Lung (tissue), 12 donors: ENCODE results near the gene DNER. TPM values are rescaled to one million over a fixed set of nuclear protein-coding genes. Genes with fewer than 3 reads are reported as not detected.

ENCODE experiments used
- ATAC-seq: fragments of 200-7000 bp; cut with Tn5 transposase; one replicate; pipeline ENCODE4 v1.9.1; 2020; ENCODE audit warnings: moderate number of reproducible peaks; ENCODE audit not compliant: insufficient read depth, low FRiP score
- DNase-seq, 3 donors: peaks; one replicate each; pipeline ENCODE4 v3.0.0-alpha.2; 2013 to 2017
- H3K27ac ChIP-seq, 2 donors: one replicate each; pipeline ENCODE4 v1.5.1; 2013; ENCODE audit warnings: mild to moderate bottlenecking in 2 of 2, moderate library complexity in 2 of 2, control low read depth in 1 of 2, inconsistent platforms in 1 of 2, low read depth in 1 of 2, low read length in 1 of 2
- H3K27me3 ChIP-seq, 3 donors: one replicate each; pipeline ENCODE4 v1.5.1; 2013; ENCODE audit warnings: low read length in 2 of 3; ENCODE audit not compliant: control insufficient read depth in 3 of 3, insufficient read depth in 3 of 3
- H3K36me3 ChIP-seq, 4 donors: one replicate each; pipeline ENCODE4 v1.5.1; 2013; ENCODE audit warnings: low read length in 4 of 4, mild to moderate bottlenecking in 1 of 4, moderate library complexity in 1 of 4; ENCODE audit not compliant: control insufficient read depth in 4 of 4, insufficient read depth in 4 of 4
- H3K4me1 ChIP-seq, 5 donors: one replicate each; pipeline ENCODE4 v1.5.1; 2013; ENCODE audit warnings: low read length in 5 of 5, mild to moderate bottlenecking in 2 of 5, moderate library complexity in 1 of 5; ENCODE audit not compliant: control insufficient read depth in 5 of 5, insufficient read depth in 5 of 5
- H3K4me3 ChIP-seq: one replicate; pipeline ENCODE4 v1.5.1; 2013; ENCODE audit warnings: mild to moderate bottlenecking, control low read depth, moderate library complexity
- H3K9ac ChIP-seq, 2 donors: one replicate each; pipeline ENCODE4 v1.5.1; 2013; ENCODE audit warnings: low read length in 2 of 2, control low read depth in 1 of 2; ENCODE audit not compliant: insufficient read depth in 1 of 2
- H3K9me3 ChIP-seq, 4 donors: one replicate each; pipeline ENCODE4 v1.5.1; 2013; ENCODE audit warnings: low read length in 3 of 4, mild to moderate bottlenecking in 1 of 4, moderate library complexity in 1 of 4; ENCODE audit not compliant: control insufficient read depth in 4 of 4, insufficient read depth in 3 of 4
- WGBS, 2 donors: extraction: QIAGEN DNeasy Blood & Tissue Kit; methylation state at CpG; one replicate each; pipeline ENCODE4 v1.1.7; 2013; 5-methylcytosine and 5-hydroxymethylcytosine counted together
- polyA plus RNA-seq, 2 donors: library from polyadenylated mRNA; stranded (reverse); fragments of 200-250 nt; gene quantifications; one replicate each; pipeline ENCODE4 v1.2.1, GENCODE V29; 2013
- total RNA-seq, 2 donors: library from RNA; depleted of rRNA in 1 of 2; stranded (reverse); fragments of >200 nt in 1 of 2; gene quantifications; one replicate each; pipeline ENCODE4 v1.2.1, GENCODE V29; 2014 to 2021
- TF ChIP-seq, protein P1 (sequence below): IDR thresholded peaks from 2 replicates; pipeline ENCODE4 v1.5.1; 2012; ENCODE audit warnings: mild to moderate bottlenecking; ENCODE audit errors: control extremely low read depth, extremely low read depth
- donor health status: control.
- donor health status: control.
- donor health status: Bipolar disorder and iron deficiency.
- donor health status: healthy.
- donor health status: DM: yes; HTN: yes; CAD: no.

The DNER gene
- total and polyA plus RNA-seq, 4 donors = 0.63 to 5.8 (median 3.3) TPM

DNA sequence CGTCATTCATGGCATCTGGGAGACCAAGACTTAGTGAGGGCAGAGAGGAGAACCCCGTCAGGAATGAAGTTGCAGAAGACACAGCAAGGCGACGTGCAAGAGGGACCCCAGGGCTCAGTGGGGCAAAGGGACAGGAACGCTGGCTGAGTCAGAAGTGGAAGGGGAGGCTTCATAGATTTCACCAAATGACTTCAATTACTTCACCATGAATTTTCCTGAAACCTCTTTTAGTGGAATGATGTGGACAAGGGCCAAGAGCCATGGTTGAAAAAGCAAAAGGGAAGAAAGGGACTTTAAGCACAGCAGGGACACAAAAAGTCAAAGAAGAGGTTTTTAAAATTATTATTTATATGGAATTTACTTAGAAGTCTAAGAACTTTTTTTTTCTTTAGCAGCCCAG, 301.7 kb downstream of the DNER start:
- H3K9ac ChIP-seq = no peak overlapping the region
- no peaks in the 10 kb centered on the region for H3K27me3 ChIP-seq
- no peak for DNase-seq
- TF ChIP-seq, protein P1, sequence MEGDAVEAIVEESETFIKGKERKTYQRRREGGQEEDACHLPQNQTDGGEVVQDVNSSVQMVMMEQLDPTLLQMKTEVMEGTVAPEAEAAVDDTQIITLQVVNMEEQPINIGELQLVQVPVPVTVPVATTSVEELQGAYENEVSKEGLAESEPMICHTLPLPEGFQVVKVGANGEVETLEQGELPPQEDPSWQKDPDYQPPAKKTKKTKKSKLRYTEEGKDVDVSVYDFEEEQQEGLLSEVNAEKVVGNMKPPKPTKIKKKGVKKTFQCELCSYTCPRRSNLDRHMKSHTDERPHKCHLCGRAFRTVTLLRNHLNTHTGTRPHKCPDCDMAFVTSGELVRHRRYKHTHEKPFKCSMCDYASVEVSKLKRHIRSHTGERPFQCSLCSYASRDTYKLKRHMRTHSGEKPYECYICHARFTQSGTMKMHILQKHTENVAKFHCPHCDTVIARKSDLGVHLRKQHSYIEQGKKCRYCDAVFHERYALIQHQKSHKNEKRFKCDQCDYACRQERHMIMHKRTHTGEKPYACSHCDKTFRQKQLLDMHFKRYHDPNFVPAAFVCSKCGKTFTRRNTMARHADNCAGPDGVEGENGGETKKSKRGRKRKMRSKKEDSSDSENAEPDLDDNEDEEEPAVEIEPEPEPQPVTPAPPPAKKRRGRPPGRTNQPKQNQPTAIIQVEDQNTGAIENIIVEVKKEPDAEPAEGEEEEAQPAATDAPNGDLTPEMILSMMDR = no peak
- no peak for ATAC-seq
- H3K27ac ChIP-seq = no peak overlapping the region
- no peaks in the 10 kb centered on the region for H3K36me3 ChIP-seq
- no peak overlapping the region for H3K4me3 ChIP-seq
- no peaks in the 10 kb centered on the region for H3K9me3 ChIP-seq
- WGBS, 2 donors = 81 to 87% methylated on average over 5 of the region's 5 CpGs
- H3K4me1 ChIP-seq = peaks cover 8 to 38% (median 9%) of the 10 kb centered on the region in 5 donors

DNA sequence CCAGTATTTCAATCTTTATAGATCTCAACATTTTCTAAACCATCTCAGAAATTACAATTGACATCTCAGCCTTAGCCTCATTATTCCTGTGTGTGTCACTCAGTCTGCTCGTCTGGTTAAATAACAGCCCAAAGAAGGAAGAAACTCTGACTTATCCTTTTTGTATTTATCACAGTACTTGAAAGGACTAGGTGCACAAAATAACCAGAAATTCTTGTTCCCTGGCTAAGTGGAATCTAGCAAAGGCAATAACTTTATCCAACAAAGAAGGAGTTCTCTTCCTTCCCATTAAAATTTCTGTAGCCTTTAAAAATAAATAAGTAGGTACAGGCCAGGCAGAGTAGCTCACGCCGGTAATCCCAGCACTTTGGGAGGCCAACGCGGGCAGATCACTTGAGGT, 303.4 kb downstream of the DNER start:
- no peaks in the 10 kb centered on the region for H3K36me3 ChIP-seq
- H3K4me1 ChIP-seq = peaks cover 0 to 23% (median 9%) of the 10 kb centered on the region in 5 donors
- peak in 1 of 3 donors; percentile 45 for DNase-seq
- no peaks in the 10 kb centered on the region for H3K9me3 ChIP-seq
- no peak overlapping the region for H3K9ac ChIP-seq
- no peak overlapping the region for H3K4me3 ChIP-seq
- no peak overlapping the region for H3K27ac ChIP-seq
- 71 to 81% methylated on average over 5 of the region's 5 CpGs for WGBS, 2 donors
- TF ChIP-seq, protein P1 = no peak
- H3K27me3 ChIP-seq = no peaks in the 10 kb centered on the region
- ATAC-seq = no peak

DNA sequence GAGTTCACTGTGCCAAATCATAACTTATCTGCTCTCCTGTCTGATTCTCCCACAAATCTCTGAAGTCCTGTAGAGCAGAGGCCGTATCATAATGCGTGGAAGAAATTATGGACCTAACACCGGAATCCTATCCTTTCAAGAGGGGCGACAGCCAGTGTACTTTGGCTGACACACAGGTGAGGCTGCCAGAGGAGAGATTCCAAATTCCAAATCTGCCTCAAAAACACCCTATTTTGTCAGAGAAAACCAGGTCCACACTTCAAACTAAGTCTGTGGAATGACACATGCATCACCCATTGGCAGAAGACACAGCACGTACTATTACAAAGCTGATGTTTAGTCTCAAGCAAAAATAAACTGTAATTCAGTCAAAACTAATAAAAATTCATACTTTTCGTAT, 304.1 kb downstream of the DNER start:
- no peak overlapping the region for H3K9ac ChIP-seq

More for the DNA sequence above, 304.1 kb downstream of the DNER start:
- Histone ChIP-seq H3K36me3 (no peaks in the 10 kb centered on the region), H3K27ac (no peak overlapping the region), H3K4me3 (no peak overlapping the region), H3K9me3 (no peaks in the 10 kb centered on the region), H3K27me3 (no peaks in the 10 kb centered on the region), H3K4me1 (peaks cover 0 to 18% (median 8%) of the 10 kb centered on the region in 5 donors)
- ATAC-seq (no peak), DNase-seq (no peak)
- 78 to 82% methylated on average over 6 of the region's 6 CpGs for WGBS, 2 donors
- TF ChIP-seq, protein P1 = no peak
